GM23338 (cell line): ENCODE results near the gene INPP5A. TPM values are rescaled to one million over a fixed set of nuclear protein-coding genes. Genes with fewer than 3 reads are reported as not detected.

Experiments used
- ATAC-seq: fragments of 200-7000 bp; cut with Tn5 transposase; 3 replicates; pipeline ENCODE4 v1.9.1; 2020
- DNase-seq: peaks from one replicate; pipeline ENCODE4 v3.0.0-alpha.2; 2015; ENCODE audit warnings: low spot score
- H2AFZ ChIP-seq: fragments of 200-600 bp; sonication (generic); 2 replicates; pipeline ENCODE4 v1.8.0; 2016; ENCODE audit warnings: antibody characterized with exemption, mild to moderate bottlenecking, moderate library complexity
- H3F3A ChIP-seq: fragments of 200-600 bp; sonication (generic); replicated peaks from 2 replicates; pipeline ENCODE4 v1.8.0; 2017; ENCODE audit warnings: antibody characterized with exemption, mixed run types, low read depth
- H3K27ac ChIP-seq: fragments of 200-600 bp; sonication (generic); 2 replicates; pipeline ENCODE4 v1.6.1; 2016; ENCODE audit warnings: low read depth
- H3K27me3 ChIP-seq: fragments of 200-600 bp; sonication (generic); 2 replicates; pipeline ENCODE4 v1.8.0; 2016; ENCODE audit warnings: mild to moderate bottlenecking, mixed run types, moderate library complexity; ENCODE audit not compliant: insufficient read depth
- H3K36me3 ChIP-seq: fragments of 200-600 bp; sonication (generic); 2 replicates; pipeline ENCODE4 v1.8.0; 2016; ENCODE audit warnings: mild to moderate bottlenecking; ENCODE audit not compliant: insufficient read depth
- H3K4me1 ChIP-seq: fragments of 200-600 bp; sonication (generic); 2 replicates; pipeline ENCODE4 v1.8.0; 2016; ENCODE audit warnings: mild to moderate bottlenecking, moderate library complexity; ENCODE audit not compliant: insufficient read depth
- H3K4me2 ChIP-seq: fragments of 200-600 bp; sonication (generic); 2 replicates; pipeline ENCODE4 v1.7.1; 2017; ENCODE audit warnings: mixed run types
- H3K4me3 ChIP-seq: fragments of 200-600 bp; sonication (generic); 2 replicates; pipeline ENCODE4 v1.6.1; 2016; ENCODE audit warnings: mixed run types
- H3K79me2 ChIP-seq: fragments of 200-600 bp; sonication (generic); replicated peaks from 2 replicates; pipeline ENCODE4 v1.8.0; 2017; ENCODE audit warnings: mild to moderate bottlenecking; ENCODE audit not compliant: insufficient read depth
- H3K9me2 ChIP-seq: fragments of 200-600 bp; sonication (generic); 2 replicates; pipeline ENCODE4 v1.8.0; 2017; ENCODE audit not compliant: insufficient read depth
- H4K20me1 ChIP-seq: fragments of 200-600 bp; sonication (generic); replicated peaks from 2 replicates; pipeline ENCODE4 v1.8.0; 2017; ENCODE audit warnings: mild to moderate bottlenecking; ENCODE audit not compliant: insufficient read depth
- H3K27ac Mint-ChIP-seq: 2 replicates; pipeline ENCODE4 v1.8.0; 2020; ENCODE audit warnings: inconsistent platforms, mild to moderate bottlenecking, moderate library complexity, mixed read lengths
- H3K27me3 Mint-ChIP-seq: 3 replicates; pipeline ENCODE4 v1.8.0; 2022; ENCODE audit warnings: low read depth, mild to moderate bottlenecking, moderate library complexity, mixed read lengths, inconsistent platforms; ENCODE audit not compliant: insufficient read depth, poor library complexity
- H3K36me3 Mint-ChIP-seq: 3 replicates; pipeline ENCODE4 v1.8.0; 2021; ENCODE audit warnings: low read depth, mild to moderate bottlenecking, inconsistent platforms, moderate library complexity, mixed read lengths
- H3K4me1 Mint-ChIP-seq: 3 replicates; pipeline ENCODE4 v1.8.0; 2020; ENCODE audit warnings: mild to moderate bottlenecking, inconsistent platforms, mixed read lengths
- H3K4me3 Mint-ChIP-seq: 3 replicates; pipeline ENCODE4 v1.8.0; 2021; ENCODE audit warnings: moderate library complexity, mild to moderate bottlenecking, inconsistent platforms, mixed read lengths
- H3K9me3 Mint-ChIP-seq: 3 replicates; pipeline ENCODE4 v1.8.0; 2020; ENCODE audit warnings: moderate library complexity, mild to moderate bottlenecking, inconsistent platforms, mixed read lengths
- CREB1 ChIP-seq: fragments of 250-450 bp; sonication (Bioruptor Pico); IDR thresholded peaks from 2 replicates; pipeline ENCODE4 v1.5.0; 2020; ENCODE audit warnings: low read depth, mild to moderate bottlenecking, moderate library complexity
- EZH2 ChIP-seq: fragments of 200-600 bp; sonication (generic); IDR thresholded peaks from one replicate; pipeline ENCODE4 v1.8.0; 2017; ENCODE audit warnings: antibody characterized with exemption, mild to moderate bottlenecking, low read depth; ENCODE audit not compliant: unreplicated experiment
- EZH2phosphoT487 ChIP-seq: fragments of 200-600 bp; sonication (generic); IDR thresholded peaks from one replicate; pipeline ENCODE4 v1.8.1; 2018; ENCODE audit warnings: antibody characterized with exemption; ENCODE audit not compliant: unreplicated experiment
- JUNB ChIP-seq: IDR thresholded peaks from one replicate; pipeline ENCODE4 v1.6.1; 2016; ENCODE audit warnings: antibody characterized with exemption; ENCODE audit not compliant: unreplicated experiment
- NANOG ChIP-seq: IDR thresholded peaks from 2 replicates; pipeline ENCODE4 v1.6.1; 2016; ENCODE audit warnings: antibody characterized with exemption, borderline replicate concordance
- POLR2AphosphoS5 ChIP-seq: IDR thresholded peaks from 2 replicates; pipeline ENCODE4 v1.6.1; 2016; ENCODE audit warnings: antibody characterized with exemption, low read depth
- REST ChIP-seq: IDR thresholded peaks from one replicate; pipeline ENCODE4 v1.6.1; 2018; ENCODE audit warnings: antibody characterized with exemption; ENCODE audit not compliant: unreplicated experiment
- STAT1 ChIP-seq: IDR thresholded peaks from one replicate; pipeline ENCODE4 v1.6.1; 2016; ENCODE audit warnings: antibody characterized with exemption; ENCODE audit not compliant: unreplicated experiment
- ZNF114 ChIP-seq: fragments of 250-450 bp; sonication (Bioruptor Pico); IDR thresholded peaks from 2 replicates; pipeline ENCODE4 v1.5.0; 2020; ENCODE audit warnings: mild to moderate bottlenecking, moderate library complexity
- ZNF331 ChIP-seq: fragments of 250-450 bp; sonication (Bioruptor Pico); IDR thresholded peaks from 2 replicates; pipeline ENCODE4 v1.5.0; 2020; ENCODE audit warnings: low read depth, mild to moderate bottlenecking, moderate library complexity
- polyA plus RNA-seq: library from polyadenylated mRNA; unstranded; fragments of >200 nt; fragmentation: Nextera tagmentation; extraction: Ambion mirVana; gene quantifications from 2 replicates; pipeline ENCODE4 v1.2.1, GENCODE V29; 2016
- total RNA-seq: library from RNA; depleted of rRNA; stranded (reverse); fragments of >200 nt; shearing (Covaris generic); gene quantifications from 2 replicates; pipeline ENCODE4 v1.2.3, GENCODE V29; 2014
- TF ChIP-seq, protein P1 (sequence below): fragments of 250-450 bp; sonication (Bioruptor Pico); IDR thresholded peaks from 2 replicates; pipeline ENCODE4 v1.5.0; 2020; ENCODE audit warnings: mild to moderate bottlenecking, moderate library complexity
- TF ChIP-seq, protein P2 (sequence below): IDR thresholded peaks from 2 replicates; pipeline ENCODE4 v1.6.1; 2016; ENCODE audit warnings: antibody characterized with exemption
- TF ChIP-seq, protein P3 (sequence below), 2 experiments: fragments of 200-600 bp in 1 of 2; sonication (generic) in 1 of 2; conservative IDR thresholded peaks; 2 replicates each; pipeline versions ENCODE4 v1.5.1 to v1.6.1; 2016 to 2017; ENCODE audit warnings: antibody characterized with exemption in 2 of 2, low read depth in 2 of 2, mild to moderate bottlenecking in 2 of 2, moderate library complexity in 1 of 2

The INPP5A gene
- total and polyA plus RNA-seq, 2 experiments from 2014 or later, result 5.9 to 40.6 TPM

- no peak overlapping the region for H3K27ac Mint-ChIP-seq
- H3K27me3 Mint-ChIP-seq, result peaks cover 4% of the 10 kb centered on the region
- no peak for DNase-seq
- H3K4me3 Mint-ChIP-seq, result no peak overlapping the region
- Histone ChIP-seq H3K27me3 (no peaks in the 10 kb centered on the region), H2AFZ (no peak overlapping the region), H3K4me2 (no peak overlapping the region), H3K36me3 (peaks cover 4% of the 10 kb centered on the region; the same call in 1 of the 2 replicates), H3K79me2 (peaks cover 10% of the 10 kb centered on the region), H3F3A (no peaks in the 10 kb centered on the region), H3K4me1 (no peaks in the 10 kb centered on the region), H3K27ac (no peak overlapping the region), H4K20me1 (peaks cover 5% of the 10 kb centered on the region; the same call in 1 of the 2 replicates), H3K9me2 (no peaks in the 10 kb centered on the region), H3K4me3 (no peak overlapping the region)
- TF ChIP-seq STAT1 (no peak), EZH2 (no peak), CREB1 (CRISPR knock-in tag) (no peak), EZH2phosphoT487 (no peak), JUNB (no peak), POLR2AphosphoS5 (no peak), ZNF114 (no peak), ZNF331 (CRISPR knock-in tag) (no peak), REST (no peak), NANOG (no peak)
- TF ChIP-seq, protein P1, sequence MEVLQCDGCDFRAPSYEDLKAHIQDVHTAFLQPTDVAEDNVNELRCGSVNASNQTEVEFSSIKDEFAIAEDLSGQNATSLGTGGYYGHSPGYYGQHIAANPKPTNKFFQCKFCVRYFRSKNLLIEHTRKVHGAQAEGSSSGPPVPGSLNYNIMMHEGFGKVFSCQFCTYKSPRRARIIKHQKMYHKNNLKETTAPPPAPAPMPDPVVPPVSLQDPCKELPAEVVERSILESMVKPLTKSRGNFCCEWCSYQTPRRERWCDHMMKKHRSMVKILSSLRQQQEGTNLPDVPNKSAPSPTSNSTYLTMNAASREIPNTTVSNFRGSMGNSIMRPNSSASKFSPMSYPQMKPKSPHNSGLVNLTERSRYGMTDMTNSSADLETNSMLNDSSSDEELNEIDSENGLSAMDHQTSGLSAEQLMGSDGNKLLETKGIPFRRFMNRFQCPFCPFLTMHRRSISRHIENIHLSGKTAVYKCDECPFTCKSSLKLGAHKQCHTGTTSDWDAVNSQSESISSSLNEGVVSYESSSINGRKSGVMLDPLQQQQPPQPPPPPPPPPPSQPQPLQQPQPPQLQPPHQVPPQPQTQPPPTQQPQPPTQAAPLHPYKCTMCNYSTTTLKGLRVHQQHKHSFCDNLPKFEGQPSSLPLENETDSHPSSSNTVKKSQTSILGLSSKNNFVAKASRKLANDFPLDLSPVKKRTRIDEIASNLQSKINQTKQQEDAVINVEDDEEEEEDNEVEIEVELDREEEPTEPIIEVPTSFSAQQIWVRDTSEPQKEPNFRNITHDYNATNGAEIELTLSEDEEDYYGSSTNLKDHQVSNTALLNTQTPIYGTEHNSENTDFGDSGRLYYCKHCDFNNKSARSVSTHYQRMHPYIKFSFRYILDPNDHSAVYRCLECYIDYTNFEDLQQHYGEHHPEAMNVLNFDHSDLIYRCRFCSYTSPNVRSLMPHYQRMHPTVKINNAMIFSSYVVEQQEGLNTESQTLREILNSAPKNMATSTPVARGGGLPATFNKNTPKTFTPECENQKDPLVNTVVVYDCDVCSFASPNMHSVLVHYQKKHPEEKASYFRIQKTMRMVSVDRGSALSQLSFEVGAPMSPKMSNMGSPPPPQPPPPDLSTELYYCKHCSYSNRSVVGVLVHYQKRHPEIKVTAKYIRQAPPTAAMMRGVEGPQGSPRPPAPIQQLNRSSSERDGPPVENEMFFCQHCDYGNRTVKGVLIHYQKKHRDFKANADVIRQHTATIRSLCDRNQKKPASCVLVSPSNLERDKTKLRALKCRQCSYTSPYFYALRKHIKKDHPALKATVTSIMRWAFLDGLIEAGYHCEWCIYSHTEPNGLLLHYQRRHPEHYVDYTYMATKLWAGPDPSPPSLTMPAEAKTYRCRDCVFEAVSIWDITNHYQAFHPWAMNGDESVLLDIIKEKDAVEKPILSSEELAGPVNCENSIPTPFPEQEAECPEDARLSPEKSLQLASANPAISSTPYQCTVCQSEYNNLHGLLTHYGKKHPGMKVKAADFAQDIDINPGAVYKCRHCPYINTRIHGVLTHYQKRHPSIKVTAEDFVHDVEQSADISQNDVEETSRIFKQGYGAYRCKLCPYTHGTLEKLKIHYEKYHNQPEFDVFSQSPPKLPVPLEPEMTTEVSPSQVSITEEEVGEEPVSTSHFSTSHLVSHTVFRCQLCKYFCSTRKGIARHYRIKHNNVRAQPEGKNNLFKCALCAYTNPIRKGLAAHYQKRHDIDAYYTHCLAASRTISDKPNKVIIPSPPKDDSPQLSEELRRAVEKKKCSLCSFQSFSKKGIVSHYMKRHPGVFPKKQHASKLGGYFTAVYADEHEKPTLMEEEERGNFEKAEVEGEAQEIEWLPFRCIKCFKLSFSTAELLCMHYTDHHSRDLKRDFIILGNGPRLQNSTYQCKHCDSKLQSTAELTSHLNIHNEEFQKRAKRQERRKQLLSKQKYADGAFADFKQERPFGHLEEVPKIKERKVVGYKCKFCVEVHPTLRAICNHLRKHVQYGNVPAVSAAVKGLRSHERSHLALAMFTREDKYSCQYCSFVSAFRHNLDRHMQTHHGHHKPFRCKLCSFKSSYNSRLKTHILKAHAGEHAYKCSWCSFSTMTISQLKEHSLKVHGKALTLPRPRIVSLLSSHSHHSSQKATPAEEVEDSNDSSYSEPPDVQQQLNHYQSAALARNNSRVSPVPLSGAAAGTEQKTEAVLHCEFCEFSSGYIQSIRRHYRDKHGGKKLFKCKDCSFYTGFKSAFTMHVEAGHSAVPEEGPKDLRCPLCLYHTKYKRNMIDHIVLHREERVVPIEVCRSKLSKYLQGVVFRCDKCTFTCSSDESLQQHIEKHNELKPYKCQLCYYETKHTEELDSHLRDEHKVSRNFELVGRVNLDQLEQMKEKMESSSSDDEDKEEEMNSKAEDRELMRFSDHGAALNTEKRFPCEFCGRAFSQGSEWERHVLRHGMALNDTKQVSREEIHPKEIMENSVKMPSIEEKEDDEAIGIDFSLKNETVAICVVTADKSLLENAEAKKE (CRISPR knock-in tag), result no peak
- TF ChIP-seq, protein P2, sequence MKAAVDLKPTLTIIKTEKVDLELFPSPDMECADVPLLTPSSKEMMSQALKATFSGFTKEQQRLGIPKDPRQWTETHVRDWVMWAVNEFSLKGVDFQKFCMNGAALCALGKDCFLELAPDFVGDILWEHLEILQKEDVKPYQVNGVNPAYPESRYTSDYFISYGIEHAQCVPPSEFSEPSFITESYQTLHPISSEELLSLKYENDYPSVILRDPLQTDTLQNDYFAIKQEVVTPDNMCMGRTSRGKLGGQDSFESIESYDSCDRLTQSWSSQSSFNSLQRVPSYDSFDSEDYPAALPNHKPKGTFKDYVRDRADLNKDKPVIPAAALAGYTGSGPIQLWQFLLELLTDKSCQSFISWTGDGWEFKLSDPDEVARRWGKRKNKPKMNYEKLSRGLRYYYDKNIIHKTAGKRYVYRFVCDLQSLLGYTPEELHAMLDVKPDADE, result no peak
- TF ChIP-seq, protein P3, sequence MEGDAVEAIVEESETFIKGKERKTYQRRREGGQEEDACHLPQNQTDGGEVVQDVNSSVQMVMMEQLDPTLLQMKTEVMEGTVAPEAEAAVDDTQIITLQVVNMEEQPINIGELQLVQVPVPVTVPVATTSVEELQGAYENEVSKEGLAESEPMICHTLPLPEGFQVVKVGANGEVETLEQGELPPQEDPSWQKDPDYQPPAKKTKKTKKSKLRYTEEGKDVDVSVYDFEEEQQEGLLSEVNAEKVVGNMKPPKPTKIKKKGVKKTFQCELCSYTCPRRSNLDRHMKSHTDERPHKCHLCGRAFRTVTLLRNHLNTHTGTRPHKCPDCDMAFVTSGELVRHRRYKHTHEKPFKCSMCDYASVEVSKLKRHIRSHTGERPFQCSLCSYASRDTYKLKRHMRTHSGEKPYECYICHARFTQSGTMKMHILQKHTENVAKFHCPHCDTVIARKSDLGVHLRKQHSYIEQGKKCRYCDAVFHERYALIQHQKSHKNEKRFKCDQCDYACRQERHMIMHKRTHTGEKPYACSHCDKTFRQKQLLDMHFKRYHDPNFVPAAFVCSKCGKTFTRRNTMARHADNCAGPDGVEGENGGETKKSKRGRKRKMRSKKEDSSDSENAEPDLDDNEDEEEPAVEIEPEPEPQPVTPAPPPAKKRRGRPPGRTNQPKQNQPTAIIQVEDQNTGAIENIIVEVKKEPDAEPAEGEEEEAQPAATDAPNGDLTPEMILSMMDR (conservative IDR thresholded peaks at IDR 0.05; ENCODE audit: low read depth in 2 of 2), result no peak
- no peaks in the 10 kb centered on the region for H3K4me1 Mint-ChIP-seq
- peaks cover 30% of the 10 kb centered on the region for H3K36me3 Mint-ChIP-seq
- ATAC-seq, result no peak
- peaks cover 47% of the 10 kb centered on the region for H3K9me3 Mint-ChIP-seq
Observed at GRCh38 chr10:132600416-132600815, 62.8 kb downstream of the INPP5A start.
